ENCODE measurements around the gene SPSB1. TPM values are rescaled to one million over a fixed set of nuclear protein-coding genes. Genes with fewer than 3 reads are reported as not detected.

Gene SPSB1
- total RNA-seq, 1 donor from 2014 or later, result 14.7 TPM

- intact Hi-C loops (cut with DNase I), result no loop called here
- ATAC-seq (peak in 1 of 2 donors; percentile 38), DNase-seq (no peak)
- peaks cover 17% of the 10 kb centered on the region for H3K4me1 ChIP-seq
- TF ChIP-seq CTCF (IDR thresholded peaks at IDR 0.05), result no peak
- no peaks in the 10 kb centered on the region for H3K27me3 ChIP-seq (ENCODE audit: low read depth)
- H3K36me3 ChIP-seq, result no peaks in the 10 kb centered on the region
- peak overlapping the region; percentile 11 for H3K27ac ChIP-seq
- H3K4me3 ChIP-seq, result no peak overlapping the region
- H3K9me3 ChIP-seq, result no peaks in the 10 kb centered on the region
These were observed 108.4 kb downstream of the SPSB1 start for GRCh38 chr1:9401080-9401453.

- Histone ChIP-seq H3K27me3 (ENCODE audit: low read depth) (no peaks in the 10 kb centered on the region), H3K27ac (no peak overlapping the region), H3K4me1 (peaks cover 17% of the 10 kb centered on the region), H3K9me3 (no peaks in the 10 kb centered on the region), H3K36me3 (no peaks in the 10 kb centered on the region), H3K4me3 (no peak overlapping the region)
- ATAC-seq (no peak), DNase-seq (no peak)
- intact Hi-C loops (cut with DNase I), result no loop called here
- no peak for TF ChIP-seq CTCF (IDR thresholded peaks at IDR 0.05)
These were observed 109.5 kb downstream of the SPSB1 start for GRCh38 chr1:9402256-9402616.

GRCh38 chr1:9402717-9403225 is 110.1 kb downstream of the SPSB1 start:
- no peak for TF ChIP-seq CTCF (IDR thresholded peaks at IDR 0.05)
- H3K27ac ChIP-seq, result no peak overlapping the region
- H3K4me3 ChIP-seq, result no peak overlapping the region
- no peaks in the 10 kb centered on the region for H3K36me3 ChIP-seq
- H3K27me3 ChIP-seq (ENCODE audit: low read depth), result no peaks in the 10 kb centered on the region
- DNase-seq (no peak), ATAC-seq (no peak)
- peaks cover 17% of the 10 kb centered on the region for H3K4me1 ChIP-seq
- H3K9me3 ChIP-seq, result no peaks in the 10 kb centered on the region
- intact Hi-C loops (cut with DNase I), result no loop called here

GRCh38 chr1:9404117-9404914 is 111.6 kb downstream of the SPSB1 start:
- no peak for TF ChIP-seq CTCF (IDR thresholded peaks at IDR 0.05)

GRCh38 chr1:9406111-9406510 is 113.4 kb downstream of the SPSB1 start:
- Histone ChIP-seq H3K9me3 (no peaks in the 10 kb centered on the region), H3K27ac (no peak overlapping the region), H3K36me3 (no peaks in the 10 kb centered on the region), H3K4me1 (peaks cover 4% of the 10 kb centered on the region), H3K4me3 (no peak overlapping the region), H3K27me3 (ENCODE audit: low read depth) (no peaks in the 10 kb centered on the region)
- no peak for DNase-seq
- no peak for TF ChIP-seq CTCF (IDR thresholded peaks at IDR 0.05)
- intact Hi-C loops (cut with DNase I), result no loop called here
- no peak for ATAC-seq

More at GRCh38 chr1:9404117-9404914, 111.6 kb downstream of the SPSB1 start:
- Histone ChIP-seq H3K36me3 (no peaks in the 10 kb centered on the region), H3K27me3 (ENCODE audit: low read depth) (no peaks in the 10 kb centered on the region), H3K4me1 (peaks cover 17% of the 10 kb centered on the region), H3K27ac (no peak overlapping the region), H3K9me3 (no peaks in the 10 kb centered on the region), H3K4me3 (no peak overlapping the region)
- no peak for DNase-seq
- intact Hi-C loops (cut with DNase I), result no loop called here
- no peak for ATAC-seq
